ENCODE results near the gene TUBAL3. TPM values are rescaled to one million over a fixed set of nuclear protein-coding genes. Genes with fewer than 3 reads are reported as not detected.

TUBAL3 gene
- total and polyA plus RNA-seq, 7 experiments from 2014 or later: not detected

- no peaks in the 10 kb centered on the region for H3K9me3 ChIP-seq (ENCODE audit: control insufficient read depth in 2 of 3, low read length in 3 of 3)
- no peaks in the 10 kb centered on the region for H3K4me1 ChIP-seq (ENCODE audit: control insufficient read depth in 2 of 2, insufficient read depth in 2 of 2, low read length in 2 of 2)
- Mint-ChIP-seq H3K36me3 (peaks cover 0 to 3% (median 0%) of the 10 kb centered on the region in 5 donors), H3K4me1 (peaks cover 0 to under 1% (median 0%) of the 10 kb centered on the region in 7 donors), H3K4me3 (no peak overlapping the region), H3K27ac (no peak overlapping the region), H3K9me3 (peaks cover 0 to 11% (median 0%) of the 10 kb centered on the region in 11 donors), H3K27me3 (peaks cover 0 to 43% (median 13%) of the 10 kb centered on the region in 5 donors)
- H3K27me3 ChIP-seq (ENCODE audit: control insufficient read depth in 2 of 2, insufficient read depth in 2 of 2, low read length in 2 of 2): no peaks in the 10 kb centered on the region
- H3K27ac ChIP-seq (ENCODE audit: low read depth, low read length): no peak overlapping the region
- no peaks in the 10 kb centered on the region for H3K36me3 ChIP-seq (ENCODE audit: control insufficient read depth in 2 of 3, insufficient read depth in 3 of 3, low read length in 3 of 3)
- intact Hi-C loops (cut with micrococcal nuclease): no loop called here
- POLR2A ChIA-PET: no interaction called here
- H3K4me3 ChIP-seq (ENCODE audit: low read length): no peak overlapping the region
- CTCF ChIA-PET: no interaction called here
- DNase-seq (no peak), ATAC-seq (no peak)
Measured at GRCh38 chr10:5406918-5407317, 2.3 kb upstream of the TUBAL3 start.

- H3K27ac Mint-ChIP-seq: no peak overlapping the region
- ChIA-PET CTCF (no interaction called here), POLR2A (no interaction called here)
- H3K4me3 Mint-ChIP-seq: no peak overlapping the region
- intact Hi-C loops (cut with micrococcal nuclease): no loop called here
- no peaks in the 10 kb centered on the region for H3K36me3 ChIP-seq (ENCODE audit: control insufficient read depth in 2 of 3, insufficient read depth in 3 of 3, low read length in 3 of 3)
- no peaks in the 10 kb centered on the region for H3K36me3 Mint-ChIP-seq
- H3K4me1 ChIP-seq (ENCODE audit: control insufficient read depth in 2 of 2, insufficient read depth in 2 of 2, low read length in 2 of 2): no peaks in the 10 kb centered on the region
- H3K27me3 Mint-ChIP-seq: peaks cover 1 to 38% (median 7%) of the 10 kb centered on the region in 5 donors
- no peaks in the 10 kb centered on the region for H3K4me1 Mint-ChIP-seq
- no peaks in the 10 kb centered on the region for H3K9me3 ChIP-seq (ENCODE audit: control insufficient read depth in 2 of 3, low read length in 3 of 3)
- peaks cover 0 to under 1% (median 0%) of the 10 kb centered on the region in 11 donors for H3K9me3 Mint-ChIP-seq
- no peak overlapping the region for H3K27ac ChIP-seq (ENCODE audit: low read depth, low read length)
- no peak overlapping the region for H3K4me3 ChIP-seq (ENCODE audit: low read length)
- ATAC-seq (no peak), DNase-seq (no peak)
- no peaks in the 10 kb centered on the region for H3K27me3 ChIP-seq (ENCODE audit: control insufficient read depth in 2 of 2, insufficient read depth in 2 of 2, low read length in 2 of 2)
Measured at GRCh38 chr10:5402798-5403197, 1.8 kb downstream of the TUBAL3 start.

GRCh38 chr10:5400468-5401240, 4.0 kb downstream of the TUBAL3 start:
- Histone ChIP-seq H3K27ac (ENCODE audit: low read depth, low read length) (no peak overlapping the region), H3K36me3 (ENCODE audit: control insufficient read depth in 2 of 3, insufficient read depth in 3 of 3, low read length in 3 of 3) (no peaks in the 10 kb centered on the region), H3K27me3 (ENCODE audit: control insufficient read depth in 2 of 2, insufficient read depth in 2 of 2, low read length in 2 of 2) (no peaks in the 10 kb centered on the region), H3K4me3 (ENCODE audit: low read length) (no peak overlapping the region), H3K9me3 (ENCODE audit: control insufficient read depth in 2 of 3, low read length in 3 of 3) (no peaks in the 10 kb centered on the region), H3K4me1 (ENCODE audit: control insufficient read depth in 2 of 2, insufficient read depth in 2 of 2, low read length in 2 of 2) (no peaks in the 10 kb centered on the region)
- intact Hi-C loops (cut with micrococcal nuclease): no loop called here
- Mint-ChIP-seq H3K27ac (no peak overlapping the region), H3K36me3 (no peaks in the 10 kb centered on the region), H3K4me1 (no peaks in the 10 kb centered on the region), H3K9me3 (no peaks in the 10 kb centered on the region), H3K27me3 (peaks cover 7 to 37% (median 10%) of the 10 kb centered on the region in 5 donors), H3K4me3 (no peak overlapping the region)
- ATAC-seq (no peak), DNase-seq (no peak)
- ChIA-PET CTCF (no interaction called here), POLR2A (no interaction called here)

GRCh38 chr10:5399332-5399731, 5.3 kb downstream of the TUBAL3 start:
- no peak overlapping the region for H3K27ac ChIP-seq (ENCODE audit: low read depth, low read length)

GRCh38 chr10:5396556-5397300, 7.9 kb downstream of the TUBAL3 start:
- CTCF ChIA-PET: interaction anchor here (0.5 kb wide), 1 partner anchor 31 kb away, joined by 3 read pairs; no protein-coding TSS in a partner anchor
- Histone ChIP-seq H3K27me3 (ENCODE audit: control insufficient read depth in 2 of 2, insufficient read depth in 2 of 2, low read length in 2 of 2) (no peaks in the 10 kb centered on the region), H3K4me1 (ENCODE audit: control insufficient read depth in 2 of 2, insufficient read depth in 2 of 2, low read length in 2 of 2) (no peaks in the 10 kb centered on the region), H3K9me3 (ENCODE audit: control insufficient read depth in 2 of 3, low read length in 3 of 3) (no peaks in the 10 kb centered on the region), H3K4me3 (ENCODE audit: low read length) (no peak overlapping the region), H3K27ac (ENCODE audit: low read depth, low read length) (no peak overlapping the region), H3K36me3 (ENCODE audit: control insufficient read depth in 2 of 3, insufficient read depth in 3 of 3, low read length in 3 of 3) (no peaks in the 10 kb centered on the region)
- Mint-ChIP-seq H3K27me3 (peaks cover 12 to 25% (median 15%) of the 10 kb centered on the region in 5 donors), H3K36me3 (no peaks in the 10 kb centered on the region), H3K4me3 (no peak overlapping the region), H3K4me1 (no peaks in the 10 kb centered on the region), H3K9me3 (peaks cover 0 to 14% (median 5%) of the 10 kb centered on the region in 11 donors), H3K27ac (no peak overlapping the region)
- intact Hi-C loops (cut with micrococcal nuclease): no loop called here
- no peak for DNase-seq
- POLR2A ChIA-PET: no interaction called here
- ATAC-seq: no peak

More at GRCh38 chr10:5399332-5399731, 5.3 kb downstream of the TUBAL3 start:
- intact Hi-C loops (cut with micrococcal nuclease): no loop called here
- H3K36me3 Mint-ChIP-seq: no peaks in the 10 kb centered on the region
- Histone ChIP-seq H3K4me3 (ENCODE audit: low read length) (no peak overlapping the region), H3K9me3 (ENCODE audit: control insufficient read depth in 2 of 3, low read length in 3 of 3) (no peaks in the 10 kb centered on the region), H3K36me3 (ENCODE audit: control insufficient read depth in 2 of 3, insufficient read depth in 3 of 3, low read length in 3 of 3) (no peaks in the 10 kb centered on the region), H3K27me3 (ENCODE audit: control insufficient read depth in 2 of 2, insufficient read depth in 2 of 2, low read length in 2 of 2) (no peaks in the 10 kb centered on the region), H3K4me1 (ENCODE audit: control insufficient read depth in 2 of 2, insufficient read depth in 2 of 2, low read length in 2 of 2) (no peaks in the 10 kb centered on the region)
- DNase-seq (no peak), ATAC-seq (no peak)
- H3K4me1 Mint-ChIP-seq: no peaks in the 10 kb centered on the region
- no peak overlapping the region for H3K27ac Mint-ChIP-seq
- H3K27me3 Mint-ChIP-seq: peaks cover 7 to 34% (median 12%) of the 10 kb centered on the region in 5 donors
- no peak overlapping the region for H3K4me3 Mint-ChIP-seq
- ChIA-PET CTCF (no interaction called here), POLR2A (no interaction called here)
- no peaks in the 10 kb centered on the region for H3K9me3 Mint-ChIP-seq

- peaks cover 0 to 29% (median 18%) of the 10 kb centered on the region in 11 donors for H3K9me3 Mint-ChIP-seq
- H3K4me1 Mint-ChIP-seq: no peaks in the 10 kb centered on the region
- no peak overlapping the region for H3K4me3 ChIP-seq (ENCODE audit: low read length)
- H3K4me1 ChIP-seq (ENCODE audit: control insufficient read depth in 2 of 2, insufficient read depth in 2 of 2, low read length in 2 of 2): no peaks in the 10 kb centered on the region
- ATAC-seq (no peak), DNase-seq (no peak)
- no peak overlapping the region for H3K27ac ChIP-seq (ENCODE audit: low read depth, low read length)
- H3K27me3 Mint-ChIP-seq: peaks cover 12 to 31% (median 12%) of the 10 kb centered on the region in 5 donors
- peaks cover 0 to 9% (median 0%) of the 10 kb centered on the region in 5 donors for H3K36me3 Mint-ChIP-seq
- H3K27me3 ChIP-seq (ENCODE audit: control insufficient read depth in 2 of 2, insufficient read depth in 2 of 2, low read length in 2 of 2): no peaks in the 10 kb centered on the region
- ChIA-PET CTCF (no interaction called here), POLR2A (interaction anchor here (0.6 kb wide), 1 partner anchor 625 kb away, joined by 3 read pairs; no protein-coding TSS in a partner anchor)
- H3K4me3 Mint-ChIP-seq: no peak overlapping the region
- no peaks in the 10 kb centered on the region for H3K36me3 ChIP-seq (ENCODE audit: control insufficient read depth in 2 of 3, insufficient read depth in 3 of 3, low read length in 3 of 3)
- H3K9me3 ChIP-seq (ENCODE audit: control insufficient read depth in 2 of 3, low read length in 3 of 3): peaks cover 0 to 11% (median 0%) of the 10 kb centered on the region in 3 experiments
- no peak overlapping the region for H3K27ac Mint-ChIP-seq
- intact Hi-C loops (cut with micrococcal nuclease): no loop called here
Measured at GRCh38 chr10:5395168-5395567, 9.5 kb downstream of the TUBAL3 start.

Measured in naive thymus-derived CD4-positive, alpha-beta T cell (primary cell).